HG03432 (cell line): ENCODE measurements around the gene LGALS9C.
"Not testable (repeated sequence)": the region's sequence is repeated elsewhere in the genome, so short reads cannot be mapped to it uniquely, and the experiment has no call there.

Experiments used
- ATAC-seq: cut with Tn5 transposase; IDR thresholded peaks from one replicate; pipeline ENCODE4 v1.9.1; 2021; ENCODE audit warnings: mild to moderate bottlenecking, moderate library complexity; ENCODE audit not compliant: unreplicated experiment

LGALS9C gene

GRCh38 chr17:18476508-18477308, at the start of gene LGALS9C:
Gene LGALS9C (plus strand): TSS chr17:18476789. CDS start chr17:18476855, 66 bp downstream.
- ATAC-seq = peak; percentile 81

GRCh38 chr17:18432206-18432605, 44.4 kb upstream of the LGALS9C start:
- ATAC-seq = not testable (repeated sequence)

GRCh38 chr17:18439465-18439870, 37.1 kb upstream of the LGALS9C start:
- not testable (repeated sequence) for ATAC-seq

GRCh38 chr17:18442093-18442492, 34.5 kb upstream of the LGALS9C start:
- not testable (repeated sequence) for ATAC-seq

- ATAC-seq = not testable (repeated sequence)
Observed at GRCh38 chr17:18442532-18442931, 34.1 kb upstream of the LGALS9C start.

- not testable (repeated sequence) for ATAC-seq
Observed at GRCh38 chr17:18447476-18448205, 28.9 kb upstream of the LGALS9C start.

- not testable (repeated sequence) for ATAC-seq
Observed at GRCh38 chr17:18448311-18448710, 28.3 kb upstream of the LGALS9C start.

GRCh38 chr17:18449833-18450232, 26.8 kb upstream of the LGALS9C start:
- ATAC-seq = not testable (repeated sequence)

GRCh38 chr17:18450998-18451397, 25.6 kb upstream of the LGALS9C start:
- ATAC-seq = not testable (repeated sequence)

- ATAC-seq = not testable (repeated sequence)
Observed at GRCh38 chr17:18451969-18452368, 24.6 kb upstream of the LGALS9C start.

- ATAC-seq = not testable (repeated sequence)
Observed at GRCh38 chr17:18459035-18459434, 17.6 kb upstream of the LGALS9C start.

- ATAC-seq = not testable (repeated sequence)
Observed at GRCh38 chr17:18463831-18464502, 12.6 kb upstream of the LGALS9C start.

GRCh38 chr17:18466250-18466983, 10.2 kb upstream of the LGALS9C start:
- not testable (repeated sequence) for ATAC-seq

- ATAC-seq = not testable (repeated sequence)
Observed at GRCh38 chr17:18467001-18467400, 9.6 kb upstream of the LGALS9C start.

GRCh38 chr17:18468472-18469171, 8.0 kb upstream of the LGALS9C start:
- ATAC-seq = not testable (repeated sequence)

- ATAC-seq = not testable (repeated sequence)
Observed at GRCh38 chr17:18469837-18470236, 6.8 kb upstream of the LGALS9C start.

GRCh38 chr17:18470345-18470930, 6.2 kb upstream of the LGALS9C start:
- ATAC-seq = not testable (repeated sequence)

GRCh38 chr17:18473967-18474366, 2.6 kb upstream of the LGALS9C start:
- not testable (repeated sequence) for ATAC-seq

- not testable (repeated sequence) for ATAC-seq
Observed at GRCh38 chr17:18474754-18475153, 1.8 kb upstream of the LGALS9C start.
